HepG2 (cell line): Measurements from ENCODE around the gene RNFT2. TPM values are rescaled to one million over a fixed set of nuclear protein-coding genes. Genes with fewer than 3 reads are reported as not detected.

ENCODE experiments used
- BCLAF1 ChIP-seq: fragments of 450-650 bp; IDR thresholded peaks from 2 replicates; pipeline ENCODE4 v1.6.1; 2017; ENCODE audit warnings: mild to moderate bottlenecking
- CBX2 ChIP-seq, 2 experiments: fragments of 200-600 bp in 1 of 2; sonication (generic); formaldehyde crosslinking in 1 of 2; IDR thresholded peaks; 2 replicates each; pipeline versions ENCODE4 v1.7.0 to v1.8.1; 2018 to 2022; ENCODE audit warnings: low read depth in 2 of 2, low read length in 1 of 2, mild to moderate bottlenecking in 1 of 2, missing genetic modification reagents in 1 of 2
- FIP1L1 ChIP-seq: fragments of 200-400 bp; formaldehyde crosslinking; IDR thresholded peaks from 2 replicates; pipeline ENCODE4 v1.6.1; 2018; ENCODE audit warnings: low read depth, mild to moderate bottlenecking, low read length, moderate library complexity, borderline replicate concordance; ENCODE audit not compliant: insufficient read depth
- FOXC1 ChIP-seq: sonication (generic); formaldehyde crosslinking; IDR thresholded peaks from 2 replicates; pipeline ENCODE4 v1.8.0; 2022; ENCODE audit warnings: mild to moderate bottlenecking, missing genetic modification reagents, borderline replicate concordance
- FOXP1 ChIP-seq, 2 experiments: fragments of 450-650 bp in 1 of 2; IDR thresholded peaks; 2 replicates each; pipeline ENCODE4 v1.6.1; 2017 to 2018; ENCODE audit warnings: antibody characterized with exemption in 1 of 2
- HDAC2 ChIP-seq: sonication (generic); formaldehyde crosslinking; IDR thresholded peaks from 2 replicates; pipeline ENCODE4 v1.4.0; 2020; ENCODE audit warnings: missing genetic modification reagents
- KDM1A ChIP-seq: IDR thresholded peaks from 2 replicates; pipeline ENCODE4 v1.6.1; 2016; ENCODE audit warnings: missing compliant biosample characterization
- MXD1 ChIP-seq: sonication (generic); formaldehyde crosslinking; IDR thresholded peaks from 2 replicates; pipeline ENCODE4 v1.4.0; 2020; ENCODE audit warnings: mild to moderate bottlenecking, missing genetic modification reagents
- NCOR1 ChIP-seq: fragments of 200-600 bp; sonication (generic); IDR thresholded peaks from 2 replicates; pipeline ENCODE4 v1.7.0; 2017; ENCODE audit warnings: antibody characterized with exemption, low read length, borderline replicate concordance
- NONO ChIP-seq, 2 experiments: fragments of 450-650 bp in 1 of 2; sonication (generic) in 1 of 2; formaldehyde crosslinking in 1 of 2; IDR thresholded peaks in 1 of 2; conservative IDR thresholded peaks in 1 of 2; 2 replicates each; pipeline versions ENCODE4 v1.6.1 to v1.8.0; 2017 to 2022; ENCODE audit warnings: mild to moderate bottlenecking in 1 of 2, missing genetic modification reagents in 1 of 2, moderate library complexity in 1 of 2
- NR0B2 ChIP-seq: sonication (generic); formaldehyde crosslinking; IDR thresholded peaks from 2 replicates; pipeline ENCODE4 v1.4.0; 2020; ENCODE audit warnings: mild to moderate bottlenecking, missing genetic modification reagents
- RXRB ChIP-seq: IDR thresholded peaks from 2 replicates; pipeline ENCODE4 v1.6.1; 2016; ENCODE audit warnings: borderline replicate concordance, missing genetic modification reagents, missing compliant biosample characterization
- SMARCE1 ChIP-seq: fragments of 450-650 bp; IDR thresholded peaks from 2 replicates; pipeline ENCODE4 v1.6.1; 2017; ENCODE audit warnings: borderline replicate concordance
- SOX13 ChIP-seq, 3 experiments: fragments of 450-650 bp in 1 of 3; sonication (generic) in 1 of 3; formaldehyde crosslinking in 1 of 3; IDR thresholded peaks in 2 of 3; conservative IDR thresholded peaks in 1 of 3; 2 replicates each; pipeline versions ENCODE4 v1.5.0 to v1.6.1; 2016 to 2020; ENCODE audit warnings: antibody characterized with exemption in 1 of 3, mild to moderate bottlenecking in 1 of 3, missing compliant biosample characterization in 1 of 3, missing genetic modification reagents in 1 of 3, moderate library complexity in 1 of 3
- ZNF441 ChIP-seq: sonication (generic); formaldehyde crosslinking; IDR thresholded peaks from 2 replicates; pipeline ENCODE4 v1.7.0; 2021; ENCODE audit warnings: missing genetic modification reagents, borderline replicate concordance
- ZNF557 ChIP-seq: sonication (generic); formaldehyde crosslinking; IDR thresholded peaks from 2 replicates; pipeline ENCODE4 v1.4.0; 2020; ENCODE audit warnings: missing genetic modification reagents
- ZNF629 ChIP-seq: sonication (generic); formaldehyde crosslinking; conservative IDR thresholded peaks from 2 replicates; pipeline ENCODE4 v1.5.0; 2020; ENCODE audit warnings: missing genetic modification reagents
- ZNF672 ChIP-seq: sonication (generic); formaldehyde crosslinking; IDR thresholded peaks from 2 replicates; pipeline ENCODE4 v1.8.1; 2022; ENCODE audit warnings: missing genetic modification reagents
- ZSCAN21 ChIP-seq: sonication (generic); formaldehyde crosslinking; IDR thresholded peaks from 2 replicates; pipeline ENCODE4 v1.8.0; 2022; ENCODE audit warnings: mild to moderate bottlenecking, missing genetic modification reagents, moderate library complexity, borderline replicate concordance
- ZXDC ChIP-seq: sonication (generic); formaldehyde crosslinking; IDR thresholded peaks from 2 replicates; pipeline ENCODE4 v1.5.0; 2020; ENCODE audit warnings: mild to moderate bottlenecking, missing genetic modification reagents
- polyA plus RNA-seq, 8 experiments: library from polyadenylated mRNA; depleted of rRNA in 3 of 8; stranded (reverse) in 7 of 8; unstranded in 1 of 8; fragments of >200 nt; fragmentation: Illumina TruSeq in 4 of 8; extraction: Trizol in 4 of 8; gene quantifications; 2 replicates each; pipeline versions ENCODE4 v1.2.1 to v1.2.3, GENCODE V29; 2011 to 2016; ENCODE audit warnings: low read depth in 4 of 8, missing spikeins in 1 of 8, mixed read lengths in 1 of 8; ENCODE audit not compliant: insufficient read depth in 1 of 8
- total RNA-seq, 5 experiments: library from RNA; depleted of rRNA; stranded (reverse); fragments of >200 nt; fragmentation: Illumina TruSeq; extraction: Trizol; gene quantifications; 2 replicates each; pipeline ENCODE4 v1.2.3, GENCODE V29; 2016; ENCODE audit warnings: low read depth in 1 of 5

The RNFT2 gene
- total and polyA plus RNA-seq, 2 of the 13 experiments (the other 11 are each of a cell fraction or from before 2014, with no cell fraction given): 3.3 to 8.3 TPM

- TF ChIP-seq BCLAF1: no peak
- no peak for TF ChIP-seq ZNF672 (CRISPR knock-in tag)
- no peak for TF ChIP-seq ZXDC (CRISPR knock-in tag)
- TF ChIP-seq MXD1 (CRISPR knock-in tag): no peak
- no peak for TF ChIP-seq FOXP1 (IDR thresholded peaks at IDR 0.05)
- no peak for TF ChIP-seq FOXP1 (CRISPR knock-in tag; IDR thresholded peaks at IDR 0.05)
- TF ChIP-seq ZNF441 (CRISPR knock-in tag): no peak
- no peak for TF ChIP-seq ZNF557 (CRISPR knock-in tag)
- TF ChIP-seq NR0B2 (CRISPR knock-in tag): no peak
- 0 out of 2 replicates have a peak, but pooled peaks have one; percentile 30 for TF ChIP-seq NCOR1
- no peak for TF ChIP-seq FIP1L1
- peak; percentile 51; the same call in 1 of the 2 replicates for TF ChIP-seq HDAC2 (CRISPR knock-in tag)
- TF ChIP-seq RXRB (CRISPR knock-in tag): peak; percentile 60; the same call in 1 of the 2 replicates
- 0 out of 2 replicates have a peak, but pooled peaks have one; percentile 41 for TF ChIP-seq SOX13 (IDR thresholded peaks at IDR 0.05)
- peak in 1 of 2 experiments; percentile 86; a peak in 2 of 4 replicates for TF ChIP-seq SOX13 (CRISPR knock-in tag; conservative IDR thresholded peaks at IDR 0.05 in 1 of 2, IDR thresholded peaks at IDR 0.05 in 1 of 2)
- TF ChIP-seq KDM1A (CRISPR knock-in tag): no peak
- no peak for TF ChIP-seq ZNF629 (CRISPR knock-in tag)
- no peak for TF ChIP-seq FOXC1
- no peak for TF ChIP-seq NONO (IDR thresholded peaks at IDR 0.05)
- no peak for TF ChIP-seq NONO (CRISPR knock-in tag; conservative IDR thresholded peaks at IDR 0.05)
- TF ChIP-seq SMARCE1: no peak
- TF ChIP-seq ZSCAN21: no peak
- no peak for TF ChIP-seq CBX2 (IDR thresholded peaks at IDR 0.05; ENCODE audit: low read depth, low read length)
- no peak for TF ChIP-seq CBX2 (CRISPR knock-in tag; IDR thresholded peaks at IDR 0.05; ENCODE audit: low read depth)
These were observed 2.0 kb upstream of the RNFT2 start (continued) for GRCh38 chr12:116735951-116736599.
